HCT116 (cell line): ENCODE results near the gene NCBP2. TPM values are rescaled to one million over a fixed set of nuclear protein-coding genes. Genes with fewer than 3 reads are reported as not detected.

ENCODE experiments used
- ATAC-seq: fragments of 200-7000 bp; cut with Tn5 transposase; 2 replicates; pipeline ENCODE4 v1.9.1; 2020; ENCODE audit warnings: mild to moderate bottlenecking, moderate library complexity
- BruUV-seq: library from RNA; stranded (reverse); fragments of 400-500 nt; replicated peaks from 2 replicates; lab custom pipeline; 2021; lab: Mats Ljungman, UMichigan
- CTCF ChIA-PET: fragments of 300-600 bp; sonication (Branson Sonifier 250); formaldehyde crosslinking; loops from one replicate; lab custom pipeline; 2021; ENCODE audit warnings: antibody characterized with exemption; lab: Charles Lee
- POLR2A ChIA-PET: fragments of 300-600, 350-600 bp; sonication (Branson Sonifier 250); formaldehyde crosslinking; loops from one replicate; lab custom pipeline; 2021; ENCODE audit warnings: antibody characterized with exemption; lab: Charles Lee
- RAD21 ChIA-PET, 2 experiments: fragments of 300-600 bp; sonication (Branson Sonifier 250); formaldehyde crosslinking; loops; one replicate each; lab custom pipeline; 2023; ENCODE audit warnings: low total read pairs in 2 of 2; ENCODE audit not compliant: uncharacterized antibody in 2 of 2, unreplicated experiment in 2 of 2, low non-redundant PET in 1 of 2; lab: Charles Lee
- DNase-seq: peaks from one replicate; pipeline ENCODE4 v3.0.0-alpha.2; 2010; ENCODE audit warnings: low read depth, low spot score
- H2AFZ ChIP-seq: fragments of 200-600 bp; shearing (Covaris generic), sonication (generic); 2 replicates; pipeline ENCODE4 v1.6.1; 2017; ENCODE audit warnings: low read depth, mixed run types, mixed read lengths, antibody characterized with exemption, low read length; ENCODE audit not compliant: poor library complexity, severe bottlenecking
- H3K27ac ChIP-seq: 2 replicates; pipeline ENCODE4 v1.5.1; 2012; ENCODE audit warnings: low read depth, low read length
- H3K27me3 ChIP-seq: fragments of 200-600 bp; sonication (generic); 2 replicates; pipeline ENCODE4 v1.6.1; 2016; ENCODE audit warnings: mixed run types, low read length, mixed read lengths; ENCODE audit not compliant: insufficient read depth
- H3K36me3 ChIP-seq, 2 experiments: fragments of 200-500 bp in 1 of 2; fragments of 200-600 bp in 1 of 2; sonication (Bioruptor generic) in 1 of 2; sonication (generic) in 1 of 2; 2 replicates each; pipeline versions ENCODE4 v1.5.1 to v1.6.1; 2014 to 2016; ENCODE audit warnings: low read length in 2 of 2, inconsistent platforms in 1 of 2, mixed read lengths in 1 of 2, mixed run types in 1 of 2; ENCODE audit not compliant: insufficient read depth in 2 of 2, control insufficient read depth in 1 of 2
- H3K4me1 ChIP-seq, 2 experiments: fragments of 200-600 bp in 1 of 2; sonication (generic) in 1 of 2; 2 replicates each; pipeline versions ENCODE4 v1.5.1 to v1.6.1; 2012 to 2017; ENCODE audit warnings: low read length in 2 of 2, inconsistent platforms in 1 of 2, mild to moderate bottlenecking in 1 of 2, mixed read lengths in 1 of 2, mixed run types in 1 of 2, moderate library complexity in 1 of 2; ENCODE audit not compliant: insufficient read depth in 2 of 2, control insufficient read depth in 1 of 2
- H3K4me2 ChIP-seq: fragments of 200-600 bp; sonication (generic); 2 replicates; pipeline ENCODE4 v1.6.1; 2017; ENCODE audit warnings: mixed run types, low read length, mixed read lengths
- H3K4me3 ChIP-seq, 2 experiments: fragments of 200-600 bp in 1 of 2; sonication (generic) in 1 of 2; replicated peaks in 1 of 2; 2 replicates each; pipeline ENCODE4 v1.5.1; 2011 to 2016; ENCODE audit warnings: low read length in 2 of 2, control low read depth in 1 of 2, low read depth in 1 of 2, mild to moderate bottlenecking in 1 of 2, mixed read lengths in 1 of 2, mixed run types in 1 of 2
- H3K79me2 ChIP-seq: fragments of 200-600 bp; sonication (generic); 2 replicates; pipeline ENCODE4 v1.6.1; 2017; ENCODE audit warnings: mild to moderate bottlenecking, mixed run types, low read length, moderate library complexity, mixed read lengths; ENCODE audit not compliant: insufficient read depth
- H3K9ac ChIP-seq: fragments of 200-600 bp; sonication (generic); 2 replicates; pipeline ENCODE4 v1.6.1; 2016; ENCODE audit warnings: low read length, mixed read lengths
- H3K9me2 ChIP-seq: fragments of 200-600 bp; sonication (generic), shearing (Covaris generic); 2 replicates; pipeline ENCODE4 v1.6.1; 2017; ENCODE audit warnings: mixed run types, mild to moderate bottlenecking, moderate library complexity; ENCODE audit not compliant: insufficient read depth
- H3K9me3 ChIP-seq, 2 experiments: fragments of 200-500 bp in 1 of 2; fragments of 200-600 bp in 1 of 2; sonication (Bioruptor generic) in 1 of 2; sonication (generic) in 1 of 2; 2 replicates each; pipeline ENCODE4 v1.6.1; 2014 to 2017; ENCODE audit warnings: low read length in 2 of 2, mixed read lengths in 2 of 2, inconsistent platforms in 1 of 2, low read depth in 1 of 2, mild to moderate bottlenecking in 1 of 2, mixed run types in 1 of 2, moderate library complexity in 1 of 2; ENCODE audit not compliant: control insufficient read depth in 1 of 2, insufficient read depth in 1 of 2
- H4K20me1 ChIP-seq: fragments of 200-600 bp; sonication (generic), shearing (Covaris generic); 2 replicates; pipeline ENCODE4 v1.6.1; 2017; ENCODE audit warnings: mixed run types, mild to moderate bottlenecking, moderate library complexity; ENCODE audit not compliant: insufficient read depth
- CBX3 ChIP-seq: IDR thresholded peaks from 2 replicates; pipeline ENCODE4 v1.6.1; 2012; ENCODE audit warnings: low read depth
- EGR1 ChIP-seq: IDR thresholded peaks from 2 replicates; pipeline ENCODE4 v1.6.1; 2012; ENCODE audit warnings: low read depth
- ELF1 ChIP-seq: IDR thresholded peaks from 2 replicates; pipeline ENCODE4 v1.6.1; 2012; ENCODE audit warnings: low read depth, borderline replicate concordance
- EZH2 ChIP-seq: fragments of 200-600 bp; sonication (generic); IDR thresholded peaks from 2 replicates; pipeline ENCODE4 v1.6.1; 2017; ENCODE audit warnings: antibody characterized with exemption, mixed run types
- EZH2phosphoT487 ChIP-seq: fragments of 200-600 bp; IDR thresholded peaks from 2 replicates; pipeline ENCODE4 v1.6.1; 2018; ENCODE audit warnings: antibody characterized with exemption, borderline replicate concordance
- FOSL1 ChIP-seq: IDR thresholded peaks from 2 replicates; pipeline ENCODE4 v1.6.1; 2012; ENCODE audit warnings: low read depth
- JUND ChIP-seq: IDR thresholded peaks from 2 replicates; pipeline ENCODE4 v1.6.1; 2012
- POLR2A ChIP-seq: IDR thresholded peaks from 2 replicates; pipeline ENCODE4 v1.7.0; 2011; ENCODE audit warnings: borderline replicate concordance; ENCODE audit not compliant: insufficient read depth, insufficient read length; ENCODE audit errors: extremely low read depth
- POLR2AphosphoS5 ChIP-seq: IDR thresholded peaks from 2 replicates; pipeline ENCODE4 v1.6.1; 2011; ENCODE audit warnings: mild to moderate bottlenecking, low read depth, low read length, moderate library complexity
- RAD21 ChIP-seq: IDR thresholded peaks from 2 replicates; pipeline ENCODE4 v1.6.1; 2012; ENCODE audit warnings: low read depth, mild to moderate bottlenecking
- SIN3A ChIP-seq: IDR thresholded peaks from 2 replicates; pipeline ENCODE4 v1.6.1; 2012; ENCODE audit warnings: low read depth
- SP1 ChIP-seq: IDR thresholded peaks from 2 replicates; pipeline ENCODE4 v1.6.1; 2012; ENCODE audit warnings: low read depth
- SRF ChIP-seq: IDR thresholded peaks from 2 replicates; pipeline ENCODE4 v1.6.1; 2012; ENCODE audit warnings: low read depth
- TCF7L2 ChIP-seq: IDR thresholded peaks from 2 replicates; pipeline ENCODE4 v1.7.0; 2011; ENCODE audit warnings: borderline replicate concordance, inconsistent platforms; ENCODE audit not compliant: insufficient read depth, insufficient read length; ENCODE audit errors: extremely low read depth
- YY1 ChIP-seq: IDR thresholded peaks from 2 replicates; pipeline ENCODE4 v1.6.1; 2011; ENCODE audit warnings: low read length, low read depth, moderate library complexity, mild to moderate bottlenecking; ENCODE audit not compliant: insufficient replicate concordance; ENCODE audit errors: extremely low read depth
- ZFX ChIP-seq: fragments of 450-650 bp; IDR thresholded peaks from 2 replicates; pipeline ENCODE4 v1.6.1; 2017
- ZNF274 ChIP-seq: fragments of 200-500 bp; sonication (Bioruptor generic); IDR thresholded peaks from 2 replicates; pipeline ENCODE4 v1.6.1; 2014; ENCODE audit warnings: mild to moderate bottlenecking, low read depth, low read length, inconsistent platforms
- intact Hi-C: fragments of 100-400 bp; cut with micrococcal nuclease; formaldehyde crosslinking; loops from 2 replicates; pipeline ENCODE4 v1.10.0; 2022
- total RNA-seq: library from RNA; stranded (reverse); gene quantifications from one replicate; pipeline ENCODE4 v1.2.1, GENCODE V29; 2021; ENCODE audit not compliant: unreplicated experiment
- TF ChIP-seq, protein P1 (sequence below): IDR thresholded peaks from 2 replicates; pipeline ENCODE4 v1.6.1; 2012

NCBP2 gene
- total RNA-seq, 1 experiment from 2014 or later = 82.4 TPM

DNA sequence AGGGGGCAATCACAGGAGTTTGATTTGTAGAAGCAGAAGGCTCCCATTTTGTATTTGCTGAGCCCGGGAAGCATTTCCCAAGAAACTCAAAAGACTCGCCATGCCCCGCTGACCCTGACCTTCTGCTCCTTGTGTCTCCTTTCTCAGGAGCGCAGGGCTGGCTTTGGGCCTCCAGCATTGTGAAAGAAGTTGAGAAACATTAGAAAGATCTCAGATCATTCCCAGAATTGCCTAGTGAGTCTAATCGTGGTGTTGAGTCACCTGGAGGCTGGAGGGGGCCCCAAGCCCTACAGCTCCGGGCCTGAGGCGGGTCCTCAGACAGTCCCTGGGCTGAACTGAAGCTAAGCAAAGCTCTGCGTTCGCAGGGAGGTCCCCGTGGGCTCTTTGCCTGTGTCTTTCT lies 37.2 kb upstream of the NCBP2 start:
- no peaks in the 10 kb centered on the region for H4K20me1 ChIP-seq
- H3K4me1 ChIP-seq = peaks cover 0 to 8% of the 10 kb centered on the region in 2 experiments; a peak in 1 of 4 replicates
- no peaks in the 10 kb centered on the region for H3K36me3 ChIP-seq
- ATAC-seq = no peak
- H3K9ac ChIP-seq = no peak overlapping the region
- H3K4me2 ChIP-seq = no peak overlapping the region
- ChIA-PET RAD21 (no interaction called here), CTCF (no interaction called here), POLR2A (no interaction called here)
- TF ChIP-seq SRF = no peak
- no peak for TF ChIP-seq JUND
- DNase-seq = no peak
- H3K9me3 ChIP-seq = peaks cover 3 to 5% of the 10 kb centered on the region in 2 experiments; a peak in 1 of 4 replicates
- H2AFZ ChIP-seq = no peak overlapping the region
- BruUV-seq = no TSS peak
- intact Hi-C loops = loop anchor here (2.0 kb wide), 1 partner anchor 207 kb away; no protein-coding TSS in a partner anchor
- no peaks in the 10 kb centered on the region for H3K27me3 ChIP-seq
- H3K27ac ChIP-seq = no peak overlapping the region
- no peaks in the 10 kb centered on the region for H3K79me2 ChIP-seq
- H3K9me2 ChIP-seq = no peaks in the 10 kb centered on the region
- no peak overlapping the region for H3K4me3 ChIP-seq

DNA sequence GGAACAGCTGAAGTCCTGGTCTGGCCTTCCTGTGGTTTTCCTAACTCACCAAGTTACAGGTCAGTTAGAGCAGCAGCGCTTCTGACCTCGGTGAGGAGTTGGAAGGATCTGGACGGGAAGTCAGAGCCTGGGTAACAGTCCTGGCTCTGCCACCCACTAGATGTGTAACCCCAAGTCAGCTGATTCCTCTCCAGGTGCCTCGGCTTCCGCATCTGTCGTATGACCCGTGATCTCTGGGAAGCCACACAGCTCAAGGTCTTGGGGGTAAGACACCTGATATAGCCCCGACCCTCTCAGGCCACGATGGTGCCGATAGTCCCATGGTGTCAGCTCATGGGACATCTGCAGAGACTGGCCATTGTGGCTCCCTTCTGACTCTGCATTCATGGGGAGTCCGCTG lies 34.6 kb upstream of the NCBP2 start:
- Histone ChIP-seq H3K27me3 (no peaks in the 10 kb centered on the region), H3K4me3 (no peak overlapping the region), H3K36me3 (no peaks in the 10 kb centered on the region), H2AFZ (no peak overlapping the region), H3K79me2 (no peaks in the 10 kb centered on the region), H3K4me1 (peaks cover 0 to 8% of the 10 kb centered on the region in 2 experiments; a peak in 1 of 4 replicates), H3K27ac (no peak overlapping the region), H3K9me3 (peaks cover 0 to 5% of the 10 kb centered on the region in 2 experiments; a peak in 1 of 4 replicates), H3K9me2 (no peaks in the 10 kb centered on the region), H4K20me1 (no peaks in the 10 kb centered on the region), H3K9ac (no peak overlapping the region), H3K4me2 (no peak overlapping the region)
- DNase-seq (no peak), ATAC-seq (no peak)
- ChIA-PET RAD21 (no interaction called here), CTCF (no interaction called here), POLR2A (no interaction called here)
- TF ChIP-seq SP1 (no peak), FOSL1 (no peak), JUND (no peak), TCF7L2 (no peak), EZH2 (no peak), SRF (no peak), YY1 (no peak), ZNF274 (no peak), RAD21 (no peak), EZH2phosphoT487 (no peak), POLR2AphosphoS5 (no peak), SIN3A (no peak), CBX3 (no peak), EGR1 (no peak), ZFX (no peak), ELF1 (no peak), POLR2A (no peak)
- TF ChIP-seq, protein P1, sequence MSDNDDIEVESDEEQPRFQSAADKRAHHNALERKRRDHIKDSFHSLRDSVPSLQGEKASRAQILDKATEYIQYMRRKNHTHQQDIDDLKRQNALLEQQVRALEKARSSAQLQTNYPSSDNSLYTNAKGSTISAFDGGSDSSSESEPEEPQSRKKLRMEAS = no peak
- intact Hi-C loops = no loop called here
- BruUV-seq = no TSS peak
